Measurements from ENCODE around the gene LAMTOR2.

DNA sequence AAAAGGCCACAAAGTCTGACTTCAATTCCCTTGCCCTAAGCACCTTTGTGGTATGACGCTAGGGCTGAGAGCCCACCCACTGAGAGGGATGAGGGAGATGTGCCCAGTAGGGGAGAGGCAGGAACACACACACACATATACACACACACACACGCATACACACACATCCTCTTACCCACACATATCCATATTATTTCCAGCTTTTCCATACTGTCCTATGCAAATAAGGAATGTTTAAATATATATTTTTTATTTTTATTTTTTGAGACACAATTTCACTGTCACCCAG lies 9.4 kb downstream of the LAMTOR2 start:
- TF ChIP-seq EZH2 (IDR thresholded peaks at IDR 0.05; ENCODE audit: low read depth, unreplicated experiment) = no peak
- no peak for TF ChIP-seq EZH2phosphoT487 (IDR thresholded peaks at IDR 0.05; ENCODE audit: unreplicated experiment)
- TF ChIP-seq, protein P1, sequence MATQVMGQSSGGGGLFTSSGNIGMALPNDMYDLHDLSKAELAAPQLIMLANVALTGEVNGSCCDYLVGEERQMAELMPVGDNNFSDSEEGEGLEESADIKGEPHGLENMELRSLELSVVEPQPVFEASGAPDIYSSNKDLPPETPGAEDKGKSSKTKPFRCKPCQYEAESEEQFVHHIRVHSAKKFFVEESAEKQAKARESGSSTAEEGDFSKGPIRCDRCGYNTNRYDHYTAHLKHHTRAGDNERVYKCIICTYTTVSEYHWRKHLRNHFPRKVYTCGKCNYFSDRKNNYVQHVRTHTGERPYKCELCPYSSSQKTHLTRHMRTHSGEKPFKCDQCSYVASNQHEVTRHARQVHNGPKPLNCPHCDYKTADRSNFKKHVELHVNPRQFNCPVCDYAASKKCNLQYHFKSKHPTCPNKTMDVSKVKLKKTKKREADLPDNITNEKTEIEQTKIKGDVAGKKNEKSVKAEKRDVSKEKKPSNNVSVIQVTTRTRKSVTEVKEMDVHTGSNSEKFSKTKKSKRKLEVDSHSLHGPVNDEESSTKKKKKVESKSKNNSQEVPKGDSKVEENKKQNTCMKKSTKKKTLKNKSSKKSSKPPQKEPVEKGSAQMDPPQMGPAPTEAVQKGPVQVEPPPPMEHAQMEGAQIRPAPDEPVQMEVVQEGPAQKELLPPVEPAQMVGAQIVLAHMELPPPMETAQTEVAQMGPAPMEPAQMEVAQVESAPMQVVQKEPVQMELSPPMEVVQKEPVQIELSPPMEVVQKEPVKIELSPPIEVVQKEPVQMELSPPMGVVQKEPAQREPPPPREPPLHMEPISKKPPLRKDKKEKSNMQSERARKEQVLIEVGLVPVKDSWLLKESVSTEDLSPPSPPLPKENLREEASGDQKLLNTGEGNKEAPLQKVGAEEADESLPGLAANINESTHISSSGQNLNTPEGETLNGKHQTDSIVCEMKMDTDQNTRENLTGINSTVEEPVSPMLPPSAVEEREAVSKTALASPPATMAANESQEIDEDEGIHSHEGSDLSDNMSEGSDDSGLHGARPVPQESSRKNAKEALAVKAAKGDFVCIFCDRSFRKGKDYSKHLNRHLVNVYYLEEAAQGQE (IDR thresholded peaks at IDR 0.05; ENCODE audit: unreplicated experiment) = no peak
- TF ChIP-seq, protein P2, sequence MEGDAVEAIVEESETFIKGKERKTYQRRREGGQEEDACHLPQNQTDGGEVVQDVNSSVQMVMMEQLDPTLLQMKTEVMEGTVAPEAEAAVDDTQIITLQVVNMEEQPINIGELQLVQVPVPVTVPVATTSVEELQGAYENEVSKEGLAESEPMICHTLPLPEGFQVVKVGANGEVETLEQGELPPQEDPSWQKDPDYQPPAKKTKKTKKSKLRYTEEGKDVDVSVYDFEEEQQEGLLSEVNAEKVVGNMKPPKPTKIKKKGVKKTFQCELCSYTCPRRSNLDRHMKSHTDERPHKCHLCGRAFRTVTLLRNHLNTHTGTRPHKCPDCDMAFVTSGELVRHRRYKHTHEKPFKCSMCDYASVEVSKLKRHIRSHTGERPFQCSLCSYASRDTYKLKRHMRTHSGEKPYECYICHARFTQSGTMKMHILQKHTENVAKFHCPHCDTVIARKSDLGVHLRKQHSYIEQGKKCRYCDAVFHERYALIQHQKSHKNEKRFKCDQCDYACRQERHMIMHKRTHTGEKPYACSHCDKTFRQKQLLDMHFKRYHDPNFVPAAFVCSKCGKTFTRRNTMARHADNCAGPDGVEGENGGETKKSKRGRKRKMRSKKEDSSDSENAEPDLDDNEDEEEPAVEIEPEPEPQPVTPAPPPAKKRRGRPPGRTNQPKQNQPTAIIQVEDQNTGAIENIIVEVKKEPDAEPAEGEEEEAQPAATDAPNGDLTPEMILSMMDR (conservative IDR thresholded peaks at IDR 0.05; ENCODE audit: low read depth in 2 of 2) = no peak
- TF ChIP-seq, protein P3, sequence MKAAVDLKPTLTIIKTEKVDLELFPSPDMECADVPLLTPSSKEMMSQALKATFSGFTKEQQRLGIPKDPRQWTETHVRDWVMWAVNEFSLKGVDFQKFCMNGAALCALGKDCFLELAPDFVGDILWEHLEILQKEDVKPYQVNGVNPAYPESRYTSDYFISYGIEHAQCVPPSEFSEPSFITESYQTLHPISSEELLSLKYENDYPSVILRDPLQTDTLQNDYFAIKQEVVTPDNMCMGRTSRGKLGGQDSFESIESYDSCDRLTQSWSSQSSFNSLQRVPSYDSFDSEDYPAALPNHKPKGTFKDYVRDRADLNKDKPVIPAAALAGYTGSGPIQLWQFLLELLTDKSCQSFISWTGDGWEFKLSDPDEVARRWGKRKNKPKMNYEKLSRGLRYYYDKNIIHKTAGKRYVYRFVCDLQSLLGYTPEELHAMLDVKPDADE (IDR thresholded peaks at IDR 0.05) = no peak
- TF ChIP-seq POLR2AphosphoS5 (IDR thresholded peaks at IDR 0.05; ENCODE audit: low read depth) = no peak
- no peak for TF ChIP-seq ZNF331 (CRISPR knock-in tag; IDR thresholded peaks at IDR 0.05; ENCODE audit: low read depth)
- TF ChIP-seq NANOG (IDR thresholded peaks at IDR 0.05; ENCODE audit: borderline replicate concordance) = no peak
- TF ChIP-seq, protein P4, sequence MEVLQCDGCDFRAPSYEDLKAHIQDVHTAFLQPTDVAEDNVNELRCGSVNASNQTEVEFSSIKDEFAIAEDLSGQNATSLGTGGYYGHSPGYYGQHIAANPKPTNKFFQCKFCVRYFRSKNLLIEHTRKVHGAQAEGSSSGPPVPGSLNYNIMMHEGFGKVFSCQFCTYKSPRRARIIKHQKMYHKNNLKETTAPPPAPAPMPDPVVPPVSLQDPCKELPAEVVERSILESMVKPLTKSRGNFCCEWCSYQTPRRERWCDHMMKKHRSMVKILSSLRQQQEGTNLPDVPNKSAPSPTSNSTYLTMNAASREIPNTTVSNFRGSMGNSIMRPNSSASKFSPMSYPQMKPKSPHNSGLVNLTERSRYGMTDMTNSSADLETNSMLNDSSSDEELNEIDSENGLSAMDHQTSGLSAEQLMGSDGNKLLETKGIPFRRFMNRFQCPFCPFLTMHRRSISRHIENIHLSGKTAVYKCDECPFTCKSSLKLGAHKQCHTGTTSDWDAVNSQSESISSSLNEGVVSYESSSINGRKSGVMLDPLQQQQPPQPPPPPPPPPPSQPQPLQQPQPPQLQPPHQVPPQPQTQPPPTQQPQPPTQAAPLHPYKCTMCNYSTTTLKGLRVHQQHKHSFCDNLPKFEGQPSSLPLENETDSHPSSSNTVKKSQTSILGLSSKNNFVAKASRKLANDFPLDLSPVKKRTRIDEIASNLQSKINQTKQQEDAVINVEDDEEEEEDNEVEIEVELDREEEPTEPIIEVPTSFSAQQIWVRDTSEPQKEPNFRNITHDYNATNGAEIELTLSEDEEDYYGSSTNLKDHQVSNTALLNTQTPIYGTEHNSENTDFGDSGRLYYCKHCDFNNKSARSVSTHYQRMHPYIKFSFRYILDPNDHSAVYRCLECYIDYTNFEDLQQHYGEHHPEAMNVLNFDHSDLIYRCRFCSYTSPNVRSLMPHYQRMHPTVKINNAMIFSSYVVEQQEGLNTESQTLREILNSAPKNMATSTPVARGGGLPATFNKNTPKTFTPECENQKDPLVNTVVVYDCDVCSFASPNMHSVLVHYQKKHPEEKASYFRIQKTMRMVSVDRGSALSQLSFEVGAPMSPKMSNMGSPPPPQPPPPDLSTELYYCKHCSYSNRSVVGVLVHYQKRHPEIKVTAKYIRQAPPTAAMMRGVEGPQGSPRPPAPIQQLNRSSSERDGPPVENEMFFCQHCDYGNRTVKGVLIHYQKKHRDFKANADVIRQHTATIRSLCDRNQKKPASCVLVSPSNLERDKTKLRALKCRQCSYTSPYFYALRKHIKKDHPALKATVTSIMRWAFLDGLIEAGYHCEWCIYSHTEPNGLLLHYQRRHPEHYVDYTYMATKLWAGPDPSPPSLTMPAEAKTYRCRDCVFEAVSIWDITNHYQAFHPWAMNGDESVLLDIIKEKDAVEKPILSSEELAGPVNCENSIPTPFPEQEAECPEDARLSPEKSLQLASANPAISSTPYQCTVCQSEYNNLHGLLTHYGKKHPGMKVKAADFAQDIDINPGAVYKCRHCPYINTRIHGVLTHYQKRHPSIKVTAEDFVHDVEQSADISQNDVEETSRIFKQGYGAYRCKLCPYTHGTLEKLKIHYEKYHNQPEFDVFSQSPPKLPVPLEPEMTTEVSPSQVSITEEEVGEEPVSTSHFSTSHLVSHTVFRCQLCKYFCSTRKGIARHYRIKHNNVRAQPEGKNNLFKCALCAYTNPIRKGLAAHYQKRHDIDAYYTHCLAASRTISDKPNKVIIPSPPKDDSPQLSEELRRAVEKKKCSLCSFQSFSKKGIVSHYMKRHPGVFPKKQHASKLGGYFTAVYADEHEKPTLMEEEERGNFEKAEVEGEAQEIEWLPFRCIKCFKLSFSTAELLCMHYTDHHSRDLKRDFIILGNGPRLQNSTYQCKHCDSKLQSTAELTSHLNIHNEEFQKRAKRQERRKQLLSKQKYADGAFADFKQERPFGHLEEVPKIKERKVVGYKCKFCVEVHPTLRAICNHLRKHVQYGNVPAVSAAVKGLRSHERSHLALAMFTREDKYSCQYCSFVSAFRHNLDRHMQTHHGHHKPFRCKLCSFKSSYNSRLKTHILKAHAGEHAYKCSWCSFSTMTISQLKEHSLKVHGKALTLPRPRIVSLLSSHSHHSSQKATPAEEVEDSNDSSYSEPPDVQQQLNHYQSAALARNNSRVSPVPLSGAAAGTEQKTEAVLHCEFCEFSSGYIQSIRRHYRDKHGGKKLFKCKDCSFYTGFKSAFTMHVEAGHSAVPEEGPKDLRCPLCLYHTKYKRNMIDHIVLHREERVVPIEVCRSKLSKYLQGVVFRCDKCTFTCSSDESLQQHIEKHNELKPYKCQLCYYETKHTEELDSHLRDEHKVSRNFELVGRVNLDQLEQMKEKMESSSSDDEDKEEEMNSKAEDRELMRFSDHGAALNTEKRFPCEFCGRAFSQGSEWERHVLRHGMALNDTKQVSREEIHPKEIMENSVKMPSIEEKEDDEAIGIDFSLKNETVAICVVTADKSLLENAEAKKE (CRISPR knock-in tag; IDR thresholded peaks at IDR 0.05) = no peak
- no peak for TF ChIP-seq JUNB (IDR thresholded peaks at IDR 0.05; ENCODE audit: unreplicated experiment)
